ENCODE measurements around the gene CD209.

- TF ChIP-seq TAF1 (IDR thresholded peaks at IDR 0.05; ENCODE audit: low read depth), result no peak
- no peak for TF ChIP-seq EP300 (IDR thresholded peaks at IDR 0.05; ENCODE audit: borderline replicate concordance)
- TF ChIP-seq USF1 (IDR thresholded peaks at IDR 0.05), result no peak
- no peak for TF ChIP-seq MAX (IDR thresholded peaks at IDR 0.05)
- TF ChIP-seq RAD21 (IDR thresholded peaks at IDR 0.05; ENCODE audit: low read depth), result no peak
- no peak for TF ChIP-seq CEBPB (IDR thresholded peaks at IDR 0.05)
- TF ChIP-seq EGR1 (IDR thresholded peaks at IDR 0.05), result no peak
- no peak for TF ChIP-seq NFIC (IDR thresholded peaks at IDR 0.05)
- TF ChIP-seq ZBTB7A (IDR thresholded peaks at IDR 0.05; ENCODE audit: low read depth), result no peak
- TF ChIP-seq CREB1 (IDR thresholded peaks at IDR 0.05; ENCODE audit: low read depth), result no peak
- no peak for TF ChIP-seq TEAD4 (IDR thresholded peaks at IDR 0.05)
- no peak for TF ChIP-seq REST (IDR thresholded peaks at IDR 0.05; ENCODE audit: low read depth)
- no peak for TF ChIP-seq YY1 (IDR thresholded peaks at IDR 0.05; ENCODE audit: low read depth)
These were observed 27.0 kb downstream of the CD209 start for GRCh38 chr19:7720351-7720750.

Measured in Ishikawa (cell line).